ENCODE results near the gene NXPE3.
"Not testable (repeated sequence)": the region's sequence is repeated elsewhere in the genome, so short reads cannot be mapped to it uniquely, and the experiment has no call there.

NXPE3 gene

GRCh38 chr3:101779047-101779821, at the start of gene NXPE3:
Gene NXPE3 (plus strand): TSS chr3:101779211. CDS start chr3:101785597, 6,386 bp downstream.
- peak; percentile 87 for FAIRE-seq
- peak; percentile 96 for DNase-seq (ENCODE audit: low spot score)

GRCh38 chr3:101729586-101729985, 49.4 kb upstream of the NXPE3 start:
- FAIRE-seq: no peak
- DNase-seq (ENCODE audit: low spot score): no peak

DNA sequence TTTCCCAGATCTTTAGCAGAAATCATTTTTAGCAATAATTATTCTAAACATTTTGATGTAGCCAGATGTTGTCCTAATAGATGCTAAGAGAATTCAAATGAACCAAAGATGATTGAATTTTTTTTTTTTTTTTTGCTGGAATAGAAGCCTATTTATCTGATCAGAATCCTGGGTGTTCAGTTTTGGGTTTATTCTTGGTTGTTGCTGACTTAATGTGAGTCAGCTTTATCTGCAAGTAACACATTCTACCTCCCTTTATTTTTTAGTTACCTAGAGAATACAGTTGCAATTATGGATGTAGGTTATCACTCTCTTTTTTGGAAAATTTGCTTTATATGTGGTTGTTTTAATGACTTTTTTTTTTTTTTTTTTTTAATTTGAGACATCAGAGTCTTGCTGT, 48.2 kb upstream of the NXPE3 start:
- DNase-seq (ENCODE audit: low spot score): no peak
- FAIRE-seq: no peak

DNA sequence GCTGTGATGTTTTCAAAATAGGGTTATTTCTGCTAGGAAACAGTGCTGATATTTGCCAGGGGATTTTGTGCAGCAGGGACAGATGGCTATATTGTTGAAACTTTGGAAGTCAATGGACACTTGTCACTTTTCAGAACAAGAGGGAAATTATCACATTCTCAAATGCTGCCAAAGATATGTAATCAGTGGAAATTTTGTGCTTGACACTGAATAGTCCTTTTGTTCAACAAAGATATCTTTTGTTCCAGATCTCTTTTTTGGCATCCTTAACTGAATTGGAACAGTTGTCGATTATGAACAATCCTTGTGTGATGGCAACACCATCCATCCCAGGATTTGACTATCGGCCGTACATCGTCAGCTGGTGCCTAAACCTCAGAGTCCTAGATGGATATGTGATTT, 46.8 kb upstream of the NXPE3 start:
- FAIRE-seq (no peak), DNase-seq (ENCODE audit: low spot score) (no peak)

DNA sequence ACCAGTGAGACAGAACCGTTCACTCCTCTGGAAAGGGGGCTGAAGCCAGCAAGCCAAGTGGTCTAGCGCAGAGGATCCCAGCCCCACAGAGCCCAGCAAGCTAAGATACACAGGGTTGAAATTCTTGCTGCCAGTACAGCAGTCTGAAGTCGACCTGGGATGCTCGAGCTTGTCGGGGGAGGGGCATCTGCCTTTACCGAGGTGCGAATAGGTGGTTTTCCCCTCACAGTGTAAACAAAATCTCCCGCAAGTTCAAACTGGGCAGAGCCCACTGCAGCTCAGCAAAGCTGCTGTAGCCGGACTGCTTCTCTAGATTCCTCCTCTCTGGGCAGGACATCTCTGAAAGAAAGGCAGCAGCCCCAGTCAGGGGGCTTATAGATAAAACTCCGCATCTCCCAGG, 43.2 kb upstream of the NXPE3 start:
- no peak for FAIRE-seq
- DNase-seq (ENCODE audit: low spot score): no peak

GRCh38 chr3:101741914-101742313, 37.1 kb upstream of the NXPE3 start:
- not testable (repeated sequence) for FAIRE-seq; DNase-seq (ENCODE audit: low spot score)

- FAIRE-seq: no peak
Observed at GRCh38 chr3:101744811-101745210, 34.2 kb upstream of the NXPE3 start.

DNA sequence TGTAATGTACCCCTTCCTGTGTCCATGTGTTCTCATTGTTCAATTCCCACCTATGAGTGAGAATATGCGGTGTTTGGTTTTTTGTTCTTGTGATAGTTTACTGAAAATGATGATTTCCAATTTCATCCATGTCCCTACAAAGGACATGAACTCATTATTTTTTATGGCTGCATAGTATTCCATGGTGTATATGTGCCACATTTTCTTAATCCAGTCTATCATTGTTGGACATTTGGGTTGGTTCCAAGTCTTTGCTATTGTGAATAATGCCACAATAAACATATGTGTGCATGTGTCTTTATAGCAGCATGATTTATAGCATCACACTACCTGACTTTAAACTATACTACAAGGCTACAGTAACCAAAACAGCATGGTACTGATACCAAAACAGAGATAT, 33.1 kb upstream of the NXPE3 start:
- not testable (repeated sequence) for DNase-seq (ENCODE audit: low spot score); FAIRE-seq

More at GRCh38 chr3:101744811-101745210, 34.2 kb upstream of the NXPE3 start:
- DNase-seq (ENCODE audit: low spot score): no peak

DNA sequence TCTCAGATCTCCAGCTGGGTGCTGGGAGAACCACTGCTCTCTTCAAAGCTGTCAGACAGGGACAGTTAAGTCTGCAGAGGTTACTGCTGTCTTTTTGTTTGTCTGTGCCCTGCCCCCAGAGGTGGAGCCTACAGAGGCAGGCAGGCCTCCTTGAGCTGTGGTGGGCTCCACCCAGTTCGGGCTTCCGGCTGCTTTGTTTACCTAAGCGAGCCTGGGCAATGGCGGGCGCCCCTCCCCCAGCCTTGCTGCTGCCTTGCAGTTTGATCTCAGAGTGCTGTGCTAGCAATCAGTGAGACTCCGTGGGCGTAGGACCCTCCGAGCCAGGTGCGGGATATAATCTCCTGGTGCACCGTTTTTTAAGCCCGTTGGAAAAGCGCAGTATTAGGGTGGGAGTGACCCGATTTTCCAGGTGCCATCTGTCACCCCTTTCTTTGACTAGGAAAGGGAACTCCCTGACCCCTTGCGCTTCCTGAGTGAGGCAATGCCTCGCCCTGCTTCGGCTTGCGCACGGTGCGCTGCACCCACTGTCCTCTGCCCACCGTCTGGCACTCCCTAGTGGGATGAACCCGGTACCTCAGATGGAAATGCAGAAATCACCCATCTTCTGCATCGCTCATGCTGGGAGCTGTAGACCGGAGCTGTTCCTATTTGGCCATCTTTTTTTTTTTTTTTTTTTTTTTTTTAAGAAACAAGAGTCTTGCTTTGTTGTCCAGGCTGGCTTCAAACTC, 25.5 kb upstream of the NXPE3 start:
- not testable (repeated sequence) for DNase-seq (ENCODE audit: low spot score); FAIRE-seq

- DNase-seq (ENCODE audit: low spot score): no peak
- FAIRE-seq: no peak
Observed at GRCh38 chr3:101758224-101758623, 20.8 kb upstream of the NXPE3 start.

DNA sequence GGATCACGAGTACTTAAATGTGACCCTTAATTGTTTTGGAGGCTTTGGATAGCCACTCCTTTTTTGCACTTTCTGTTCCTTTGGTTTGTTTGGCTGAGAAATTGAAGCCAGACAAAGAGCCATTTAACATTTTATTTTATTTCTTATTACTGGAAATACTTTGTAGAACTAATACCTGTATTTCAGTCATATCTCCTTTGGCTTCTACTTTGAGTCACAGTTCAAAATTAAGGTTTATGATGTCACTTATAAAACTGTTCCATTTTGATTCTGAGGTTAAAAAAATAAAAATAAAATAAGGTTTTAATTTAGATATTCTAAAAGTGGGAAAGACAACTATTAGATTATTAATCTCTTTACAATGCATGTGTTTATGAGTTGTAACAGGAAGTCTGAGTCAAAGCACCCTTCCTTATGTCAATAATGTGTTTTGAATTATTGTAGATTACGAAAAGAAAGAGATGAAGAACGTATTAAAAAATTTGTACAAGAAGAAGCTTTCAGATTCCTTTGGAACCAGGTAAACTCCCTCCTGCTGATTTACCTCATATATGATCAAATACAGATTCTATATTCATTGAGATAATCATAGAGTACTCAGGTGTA, 16.9 kb upstream of the NXPE3 start:
- no peak for FAIRE-seq

GRCh38 chr3:101777745-101778281, 1.2 kb upstream of the NXPE3 start:
- FAIRE-seq; DNase-seq (ENCODE audit: low spot score): not testable (repeated sequence)

More for the DNA sequence above, 16.9 kb upstream of the NXPE3 start:
- DNase-seq (ENCODE audit: low spot score): no peak

- no peak for FAIRE-seq
- no peak for DNase-seq (ENCODE audit: low spot score)
Observed at GRCh38 chr3:101778385-101779046, 495 bp upstream of the NXPE3 start.

- FAIRE-seq: no peak
- DNase-seq (ENCODE audit: low spot score): no peak
Observed at GRCh38 chr3:101779822-101780381, 891 bp downstream of the NXPE3 start.

- DNase-seq (ENCODE audit: low spot score) (peak; percentile 59), FAIRE-seq (peak; percentile 70)
Observed at GRCh38 chr3:101780661-101781060, 1.6 kb downstream of the NXPE3 start.

- FAIRE-seq: no peak
- no peak for DNase-seq (ENCODE audit: low spot score)
Observed at GRCh38 chr3:101781166-101781565, 2.2 kb downstream of the NXPE3 start.

GRCh38 chr3:101784855-101785613, 6.0 kb downstream of the NXPE3 start:
- FAIRE-seq: no peak
- DNase-seq (ENCODE audit: low spot score): no peak

DNA sequence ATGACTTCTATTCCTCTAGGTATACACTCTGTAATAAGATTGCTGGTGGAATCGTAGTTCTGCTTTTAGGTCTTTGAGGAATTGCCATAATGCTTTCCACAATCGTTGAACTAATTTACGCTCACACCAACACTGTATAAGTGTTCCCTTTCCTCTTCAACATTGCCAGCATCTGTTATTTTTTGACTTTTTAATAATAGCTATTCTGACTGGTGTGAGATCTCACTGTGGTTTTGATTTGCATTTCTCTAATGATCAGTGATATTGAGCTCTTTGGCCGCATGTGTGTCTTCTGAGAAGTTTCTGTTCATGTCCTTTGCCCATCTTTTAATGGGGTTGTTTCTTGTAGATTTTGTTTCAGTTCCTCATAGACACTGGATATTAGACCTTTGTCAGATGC, 12.8 kb downstream of the NXPE3 start:
- DNase-seq (ENCODE audit: low spot score) (no peak), FAIRE-seq (no peak)

GRCh38 chr3:101796077-101796680, 17.2 kb downstream of the NXPE3 start:
- FAIRE-seq (peak; percentile 56), DNase-seq (ENCODE audit: low spot score) (no peak)

- FAIRE-seq (no peak), DNase-seq (ENCODE audit: low spot score) (no peak)
Observed at GRCh38 chr3:101801174-101801573, 22.2 kb downstream of the NXPE3 start.

All from urothelium cell line (cell line).